BJ (cell line): ENCODE measurements around the gene SYDE2. TPM values are rescaled to one million over a fixed set of nuclear protein-coding genes. Genes with fewer than 3 reads are reported as not detected.

Experiments used
- CTCF ChIA-PET: fragments of 350-600 bp; formaldehyde crosslinking; extraction: SDS; loops from one replicate; lab custom pipeline; 2021; ENCODE audit warnings: antibody characterized with exemption, inconsistent platforms; lab: Yijun Ruan, JAX
- POLR2A ChIA-PET: fragments of 300-600 bp; sonication (Branson Sonifier 250); formaldehyde crosslinking; extraction: SDS; loops from one replicate; lab custom pipeline; 2021; ENCODE audit warnings: antibody characterized with exemption; lab: Charles Lee
- DNase-seq: peaks from one replicate; pipeline ENCODE4 v3.0.0-alpha.2; 2011; ENCODE audit warnings: low read depth
- H3K27me3 ChIP-seq: 2 replicates; pipeline ENCODE4 v1.6.0; 2011; ENCODE audit warnings: low read length; ENCODE audit not compliant: control insufficient read depth, insufficient read depth
- H3K36me3 ChIP-seq: 2 replicates; pipeline ENCODE4 v1.5.1; 2011; ENCODE audit warnings: low read length; ENCODE audit not compliant: control insufficient read depth, insufficient read depth
- H3K4me3 ChIP-seq: 2 replicates; pipeline ENCODE4 v1.5.1; 2011; ENCODE audit warnings: low read depth, mild to moderate bottlenecking, control low read depth, low read length
- CTCF ChIP-seq: IDR thresholded peaks from 2 replicates; pipeline ENCODE4 v1.5.1; 2011; ENCODE audit warnings: low read depth, mild to moderate bottlenecking, control low read depth, inconsistent platforms, low read length, moderate library complexity; ENCODE audit not compliant: insufficient read depth
- polyA plus RNA-seq: library from polyadenylated mRNA; depleted of rRNA; stranded (reverse); fragments of >200 nt; gene quantifications from 2 replicates; pipeline ENCODE4 v1.2.3, GENCODE V29; 2011

Gene SYDE2
- polyA plus RNA-seq, 1 experiment: 4.4 TPM

GRCh38 chr1:85179522-85179921, 21.3 kb downstream of the SYDE2 start:
- DNase-seq: no peak
- no peak for TF ChIP-seq CTCF
- CTCF ChIA-PET: no interaction called here
- Histone ChIP-seq H3K27me3 (no peaks in the 10 kb centered on the region), H3K4me3 (no peak overlapping the region), H3K36me3 (peaks cover 3% of the 10 kb centered on the region; the same call in 1 of the 2 replicates)
- POLR2A ChIA-PET: no interaction called here

GRCh38 chr1:85178396-85178795, 22.4 kb downstream of the SYDE2 start:
- Histone ChIP-seq H3K27me3 (no peaks in the 10 kb centered on the region), H3K4me3 (no peak overlapping the region), H3K36me3 (peaks cover 3% of the 10 kb centered on the region; the same call in 1 of the 2 replicates)
- DNase-seq: no peak
- POLR2A ChIA-PET: no interaction called here
- no peak for TF ChIP-seq CTCF
- CTCF ChIA-PET: interaction anchor here (1.9 kb wide), 1 partner anchor 69 kb away, joined by 6 read pairs; no protein-coding TSS in a partner anchor

- CTCF ChIA-PET: no interaction called here
Measured at GRCh38 chr1:85174503-85174902, 26.3 kb downstream of the SYDE2 start.

GRCh38 chr1:85172684-85173337, 28.0 kb downstream of the SYDE2 start:
- CTCF ChIA-PET: interaction anchor here (0.6 kb wide), 1 partner anchor 592 kb away, joined by 3 read pairs; no protein-coding TSS in a partner anchor
- POLR2A ChIA-PET: no interaction called here
- DNase-seq: no peak

More at GRCh38 chr1:85174503-85174902, 26.3 kb downstream of the SYDE2 start:
- TF ChIP-seq CTCF: no peak
- Histone ChIP-seq H3K36me3 (no peaks in the 10 kb centered on the region), H3K4me3 (no peak overlapping the region), H3K27me3 (no peaks in the 10 kb centered on the region)
- POLR2A ChIA-PET: no interaction called here
- no peak for DNase-seq

GRCh38 chr1:85171721-85172120, 29.1 kb downstream of the SYDE2 start:
- Histone ChIP-seq H3K27me3 (no peaks in the 10 kb centered on the region), H3K4me3 (no peak overlapping the region), H3K36me3 (no peaks in the 10 kb centered on the region)
- no peak for TF ChIP-seq CTCF
- CTCF ChIA-PET: no interaction called here
- POLR2A ChIA-PET: no interaction called here
- DNase-seq: no peak

More at GRCh38 chr1:85172684-85173337, 28.0 kb downstream of the SYDE2 start:
- no peaks in the 10 kb centered on the region for H3K27me3 ChIP-seq
- no peaks in the 10 kb centered on the region for H3K36me3 ChIP-seq
- H3K4me3 ChIP-seq: no peak overlapping the region
- TF ChIP-seq CTCF: no peak
